ENCODE measurements around the gene FLRT2. TPM values are rescaled to one million over a fixed set of nuclear protein-coding genes. Genes with fewer than 3 reads are reported as not detected.

Gene FLRT2
- total and polyA plus RNA-seq, 10 of the 15 experiments (the other 5 are each of a cell fraction or from before 2014, with no cell fraction given): 0.03 to 0.13 TPM; not detected in 8

GRCh38 chr14:85601690-85602089 is 71.7 kb downstream of the FLRT2 start (continued):
- no peak for TF ChIP-seq NFYA (IDR thresholded peaks at IDR 0.05; ENCODE audit: borderline replicate concordance, low read depth, low read length)
- TF ChIP-seq ATF7 (IDR thresholded peaks at IDR 0.05; ENCODE audit: low read depth): no peak
- no peak for TF ChIP-seq KDM1A (IDR thresholded peaks at IDR 0.05; ENCODE audit: borderline replicate concordance)
- TF ChIP-seq IKZF2 (IDR thresholded peaks at IDR 0.05): no peak

GRCh38 chr14:85602345-85602744 is 72.4 kb downstream of the FLRT2 start:
- no peaks in the 10 kb centered on the region for H3K4me1 ChIP-seq (ENCODE audit: control insufficient read depth, insufficient read depth, low read length)
- no peak overlapping the region for H3K9ac ChIP-seq (ENCODE audit: control insufficient read depth, insufficient read depth, low read length)
- TF ChIP-seq TARDBP (IDR thresholded peaks at IDR 0.05; ENCODE audit: borderline replicate concordance): no peak
- TF ChIP-seq IRF5 (IDR thresholded peaks at IDR 0.05; ENCODE audit: borderline replicate concordance): no peak
- TF ChIP-seq JUND (IDR thresholded peaks at IDR 0.05; ENCODE audit: low read depth, low read length): no peak
- no peak for TF ChIP-seq ATF3 (IDR thresholded peaks at IDR 0.05; ENCODE audit: borderline replicate concordance, extremely low read depth, low read depth, low read length)
- TF ChIP-seq ZBED1 (IDR thresholded peaks at IDR 0.05; ENCODE audit: borderline replicate concordance): no peak
- TF ChIP-seq RCOR1 (conservative IDR thresholded peaks at IDR 0.05; ENCODE audit: low read depth, low read length): no peak
- TF ChIP-seq ZNF207 (IDR thresholded peaks at IDR 0.05; ENCODE audit: borderline replicate concordance): no peak
- no peak for TF ChIP-seq TCF3 (IDR thresholded peaks at IDR 0.05; ENCODE audit: borderline replicate concordance, insufficient read depth, low read depth, low read length)
- no peak for TF ChIP-seq IKZF2 (IDR thresholded peaks at IDR 0.05)
- TF ChIP-seq HDAC2 (IDR thresholded peaks at IDR 0.05): no peak
- TF ChIP-seq RB1 (IDR thresholded peaks at IDR 0.05; ENCODE audit: borderline replicate concordance): no peak
- no peak for TF ChIP-seq TAF1 (IDR thresholded peaks at IDR 0.05; ENCODE audit: borderline replicate concordance, low read depth, low read length)
- TF ChIP-seq BMI1 (IDR thresholded peaks at IDR 0.05; ENCODE audit: borderline replicate concordance): no peak
- no peak for TF ChIP-seq MYC (IDR thresholded peaks at IDR 0.05; ENCODE audit: insufficient read depth, insufficient read length, insufficient replicate concordance, low read length, severe bottlenecking)
- no peak overlapping the region for H3K4me3 ChIP-seq
- H3K27me3 ChIP-seq (replicated peaks in 1 of 2; ENCODE audit: control insufficient read depth in 2 of 2, insufficient read depth in 2 of 2, low read length in 1 of 2): no peaks in the 10 kb centered on the region
- H3K9me3 ChIP-seq (replicated peaks; ENCODE audit: control insufficient read depth, insufficient read depth, low read length): no peaks in the 10 kb centered on the region
- DNase-seq (ENCODE audit: low read depth, low spot score): no peak
- no peak overlapping the region for H2AFZ ChIP-seq (ENCODE audit: control insufficient read depth, low read depth, low read length)
- ChIA-PET SMC1A (ENCODE audit: uncharacterized antibody, unreplicated experiment) (no interaction called here), CTCF (no interaction called here), RAD21 (ENCODE audit: unreplicated experiment) (no interaction called here), POLR2A (no interaction called here)
- no peaks in the 10 kb centered on the region for H3K36me3 ChIP-seq (ENCODE audit: control insufficient read depth in 2 of 2, insufficient read depth in 2 of 2, low read length in 1 of 2)
- H3K27ac ChIP-seq (ENCODE audit: control insufficient read depth, insufficient read depth): no peak overlapping the region
- H3K79me2 ChIP-seq (ENCODE audit: control insufficient read depth, insufficient read depth, low read length): no peaks in the 10 kb centered on the region
- BruUV-seq (replicated peaks): no TSS peak
- H3K4me2 ChIP-seq (ENCODE audit: control insufficient read depth, insufficient read depth): no peak overlapping the region
- no peak for FAIRE-seq
- no peaks in the 10 kb centered on the region for H4K20me1 ChIP-seq (ENCODE audit: control insufficient read depth, insufficient read depth)
- in situ Hi-C loops (cut with MboI) (no loop called here), intact Hi-C loops (cut with micrococcal nuclease; ENCODE audit: unreplicated experiment) (no loop called here)
- whole genome bisulfite sequencing (ENCODE audit: insufficient coverage, insufficient replicate concordance, low lambda C conversion rate, missing lambda C conversion rate): 34% methylated on average over 6 of the region's 6 CpGs
- no peak for ATAC-seq

Data from GM12878 (cell line).